HG03103 (cell line): ENCODE results near the gene MRPS10.
"Not testable (repeated sequence)": the region's sequence is repeated elsewhere in the genome, so short reads cannot be mapped to it uniquely, and the experiment has no call there.

Experiments
- ATAC-seq: cut with Tn5 transposase; IDR thresholded peaks from one replicate; pipeline ENCODE4 v1.9.1; 2021; ENCODE audit warnings: low read depth; ENCODE audit not compliant: unreplicated experiment

The MRPS10 gene

DNA sequence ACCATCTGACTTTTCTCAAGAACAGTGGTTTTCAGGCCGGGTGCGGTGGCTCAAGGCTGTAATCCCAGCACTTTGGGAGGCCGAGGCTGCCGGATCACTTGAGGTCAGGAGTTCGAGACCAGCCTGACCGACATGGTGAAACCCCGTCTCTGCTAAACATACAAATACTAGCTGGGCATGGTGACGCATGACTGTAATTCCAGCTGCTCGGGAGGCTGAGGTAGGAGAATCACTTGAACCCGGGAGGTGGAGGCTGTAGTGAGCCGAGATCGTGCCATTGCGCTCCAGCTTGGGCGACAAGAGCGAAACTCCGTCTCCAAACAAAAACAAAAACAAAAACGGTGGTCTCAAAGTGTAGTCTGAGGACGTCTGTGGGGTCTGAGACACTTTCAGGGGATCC, 1.2 kb downstream of the MRPS10 start:
- not testable (repeated sequence) for ATAC-seq

DNA sequence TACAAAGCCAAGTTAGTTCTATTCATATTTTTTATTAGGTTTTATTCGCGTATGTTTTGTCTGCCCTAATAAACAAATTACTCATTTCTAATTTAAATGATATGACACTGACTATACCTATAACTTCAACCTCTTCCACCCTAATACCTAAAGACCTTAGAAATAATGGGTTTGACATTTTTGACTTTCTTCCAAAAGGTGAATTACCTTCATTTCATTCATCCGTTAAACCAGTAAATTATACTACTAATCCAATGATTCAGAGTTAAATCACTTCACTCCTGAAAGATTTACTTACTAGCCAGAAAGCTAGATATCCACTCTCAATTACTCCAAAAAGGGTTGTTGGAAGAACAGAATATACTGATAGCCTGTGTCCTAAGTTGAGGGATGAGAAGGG, 5.2 kb downstream of the MRPS10 start:
- ATAC-seq: no peak

DNA sequence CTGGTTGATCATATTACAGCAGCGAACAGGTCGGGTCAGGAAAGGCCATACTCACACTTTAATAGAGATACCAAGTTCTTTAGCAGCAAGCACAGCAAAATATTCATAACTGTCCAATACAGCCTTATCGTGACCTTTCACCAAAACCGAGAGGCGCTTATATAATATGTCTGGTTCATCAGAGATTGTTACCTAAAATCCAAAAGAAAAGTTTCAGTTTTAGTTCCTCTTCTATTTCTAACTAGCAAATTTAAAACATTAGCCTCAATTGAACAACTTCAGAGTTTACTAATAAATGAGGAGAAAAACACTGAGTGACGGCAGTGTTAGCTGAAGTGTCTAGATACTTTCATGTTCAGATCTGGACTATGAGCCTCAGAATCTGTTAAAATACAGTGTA, 5.9 kb downstream of the MRPS10 start:
- ATAC-seq: no peak

DNA sequence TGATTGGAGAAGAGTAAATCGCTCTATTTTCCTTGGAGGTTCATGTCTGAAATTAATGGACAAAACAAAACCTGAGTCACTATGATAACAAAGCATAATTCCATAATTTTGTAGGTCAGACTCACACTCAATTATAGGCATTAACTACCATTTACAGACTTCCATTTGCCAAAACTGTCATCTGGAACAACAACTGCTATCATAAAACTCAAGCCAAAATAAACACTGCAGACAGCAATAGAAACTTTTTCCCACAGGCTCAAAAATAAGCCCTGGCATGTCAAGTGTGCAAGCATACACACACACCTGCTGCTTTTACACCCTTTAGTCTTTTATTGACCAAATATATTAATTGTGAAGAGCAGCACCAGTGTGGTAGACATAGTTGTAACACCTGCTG, 7.1 kb downstream of the MRPS10 start:
- no peak for ATAC-seq

DNA sequence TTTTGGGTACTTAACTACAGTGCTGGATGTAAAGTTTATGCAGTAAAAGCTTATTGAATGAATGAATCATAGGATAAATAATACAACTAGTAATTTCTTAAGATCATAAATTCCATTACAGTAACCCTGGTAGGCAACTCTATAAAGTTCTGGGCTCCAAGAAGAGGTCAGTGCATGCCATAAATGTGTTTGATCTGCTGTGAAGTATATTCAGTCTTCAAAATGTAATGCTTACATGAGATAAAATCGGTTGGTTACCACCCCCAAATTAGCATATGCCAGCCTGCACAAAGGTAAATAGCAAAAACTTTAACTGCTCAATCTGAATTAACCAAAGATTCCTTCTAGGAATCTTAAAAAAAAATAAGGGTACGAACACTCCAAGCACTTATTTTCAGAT, 10.1 kb downstream of the MRPS10 start:
- ATAC-seq: not testable (repeated sequence)

DNA sequence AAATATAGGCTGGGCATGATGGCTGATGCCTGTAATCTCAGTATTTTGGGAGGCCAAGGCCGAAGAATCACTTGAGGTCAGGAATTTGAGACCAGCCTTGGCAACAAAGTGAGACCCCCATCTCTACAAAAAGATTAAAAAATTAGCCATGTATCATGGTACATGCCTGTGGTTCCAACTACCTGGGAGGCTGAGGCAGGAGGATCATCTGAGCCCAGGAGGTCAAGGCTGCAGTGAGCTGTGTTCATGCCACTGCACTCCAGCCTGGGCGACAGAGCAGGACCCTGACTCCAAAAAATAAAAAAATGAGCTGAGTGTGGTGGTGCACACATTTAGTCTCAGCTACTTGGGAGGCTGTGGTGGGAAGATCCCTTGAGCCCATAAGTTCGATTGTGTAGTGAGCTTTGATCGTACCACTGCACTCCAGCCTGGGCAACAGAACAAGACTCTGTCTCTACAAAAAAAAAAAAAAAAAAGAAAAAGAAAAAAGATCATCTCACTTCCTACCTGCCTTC, 12.8 kb downstream of the MRPS10 start:
- no peak for ATAC-seq

DNA sequence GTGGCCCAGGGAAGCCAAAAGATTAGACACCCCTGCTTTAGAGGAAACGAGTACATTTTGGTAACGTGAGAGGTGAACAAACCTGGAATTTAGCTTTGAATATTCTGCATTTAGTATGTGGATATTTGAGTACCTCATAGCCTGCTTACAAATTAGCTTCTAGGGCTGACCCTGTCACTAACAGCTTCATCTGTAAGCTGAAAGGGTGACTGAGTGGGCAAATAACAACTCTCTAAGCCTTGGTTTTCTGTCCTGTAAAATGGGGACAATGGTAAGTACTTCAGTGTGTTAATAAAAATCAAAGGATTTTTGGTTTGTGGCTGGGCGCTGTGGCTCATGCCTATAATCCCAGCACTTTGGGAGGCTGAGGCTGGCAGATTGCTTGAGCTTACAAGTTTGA, 14.5 kb downstream of the MRPS10 start:
- no peak for ATAC-seq

DNA sequence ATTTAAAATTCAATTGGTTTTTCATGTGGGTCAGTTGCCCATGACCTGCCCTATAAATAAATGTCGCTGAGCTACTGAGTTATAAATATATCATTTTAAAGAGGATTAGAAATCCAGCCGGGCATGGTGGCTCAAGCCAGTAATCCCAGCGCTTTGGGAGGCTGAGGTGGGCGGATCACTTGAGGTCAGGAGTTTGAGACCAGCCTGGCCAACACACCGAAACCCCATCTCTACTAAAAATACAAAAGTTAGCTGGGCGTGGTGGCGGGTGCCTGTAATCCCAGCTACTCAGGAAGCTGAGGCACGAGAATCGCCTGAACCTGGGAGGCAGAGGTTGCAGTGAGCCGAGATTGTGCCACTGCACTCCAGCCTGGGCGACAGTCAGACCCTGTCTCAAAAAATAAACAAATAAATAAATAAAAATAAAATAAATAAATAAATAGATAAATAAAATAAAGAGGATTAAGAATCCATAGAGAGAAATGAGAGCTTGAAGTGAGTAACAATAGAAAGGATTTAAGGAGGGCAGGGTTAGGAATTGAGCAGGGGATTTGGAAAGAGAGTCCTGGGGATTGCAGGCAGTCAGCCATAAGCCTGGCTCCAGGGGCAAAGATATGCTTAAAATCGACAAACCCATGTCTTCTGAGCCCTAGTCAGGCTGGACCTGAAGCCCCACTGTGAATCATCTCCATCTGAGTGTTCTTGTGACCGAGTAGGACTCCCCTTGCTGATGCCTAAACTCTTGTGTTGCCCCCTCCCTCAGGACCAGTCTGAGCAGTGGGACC, 15.3 kb downstream of the MRPS10 start:
- ATAC-seq: not testable (repeated sequence)

DNA sequence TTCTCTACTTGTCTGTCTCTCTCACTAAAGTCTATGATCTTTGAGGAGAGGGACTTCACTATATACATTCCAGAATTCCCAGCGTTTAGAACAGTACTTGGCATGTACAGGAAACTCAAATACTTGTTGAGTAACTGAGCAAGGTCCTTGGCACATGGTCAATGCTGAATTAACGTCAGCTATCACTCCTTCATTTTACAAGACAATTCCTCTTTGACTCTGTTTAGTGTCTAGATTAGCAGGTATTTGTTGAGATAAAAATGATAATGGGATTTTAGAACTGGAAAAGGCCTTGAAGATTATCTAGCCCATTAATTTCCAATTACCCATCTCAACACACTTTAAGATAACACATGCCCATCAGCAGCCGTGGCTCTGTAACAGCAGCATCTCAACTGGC, 16.3 kb downstream of the MRPS10 start:
- ATAC-seq: no peak

DNA sequence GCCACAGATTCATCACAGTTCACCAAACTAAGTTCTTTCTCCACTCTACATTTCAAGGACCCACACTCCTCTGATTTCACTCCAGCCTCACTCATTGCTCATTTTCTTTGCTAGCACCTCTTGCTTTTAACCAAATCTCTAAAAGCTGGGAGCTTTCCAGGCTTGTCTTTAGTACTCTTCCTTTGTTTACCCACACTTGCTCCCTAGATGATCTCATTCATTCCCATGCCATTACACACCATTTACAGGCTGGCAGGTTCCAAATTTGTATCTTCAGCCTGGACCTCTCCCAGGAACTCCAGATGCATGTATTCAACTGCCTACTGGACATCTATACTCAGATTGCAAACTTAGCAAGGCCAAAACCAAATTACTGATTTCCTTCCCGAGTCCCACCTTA, 17.6 kb downstream of the MRPS10 start:
- ATAC-seq: no peak

DNA sequence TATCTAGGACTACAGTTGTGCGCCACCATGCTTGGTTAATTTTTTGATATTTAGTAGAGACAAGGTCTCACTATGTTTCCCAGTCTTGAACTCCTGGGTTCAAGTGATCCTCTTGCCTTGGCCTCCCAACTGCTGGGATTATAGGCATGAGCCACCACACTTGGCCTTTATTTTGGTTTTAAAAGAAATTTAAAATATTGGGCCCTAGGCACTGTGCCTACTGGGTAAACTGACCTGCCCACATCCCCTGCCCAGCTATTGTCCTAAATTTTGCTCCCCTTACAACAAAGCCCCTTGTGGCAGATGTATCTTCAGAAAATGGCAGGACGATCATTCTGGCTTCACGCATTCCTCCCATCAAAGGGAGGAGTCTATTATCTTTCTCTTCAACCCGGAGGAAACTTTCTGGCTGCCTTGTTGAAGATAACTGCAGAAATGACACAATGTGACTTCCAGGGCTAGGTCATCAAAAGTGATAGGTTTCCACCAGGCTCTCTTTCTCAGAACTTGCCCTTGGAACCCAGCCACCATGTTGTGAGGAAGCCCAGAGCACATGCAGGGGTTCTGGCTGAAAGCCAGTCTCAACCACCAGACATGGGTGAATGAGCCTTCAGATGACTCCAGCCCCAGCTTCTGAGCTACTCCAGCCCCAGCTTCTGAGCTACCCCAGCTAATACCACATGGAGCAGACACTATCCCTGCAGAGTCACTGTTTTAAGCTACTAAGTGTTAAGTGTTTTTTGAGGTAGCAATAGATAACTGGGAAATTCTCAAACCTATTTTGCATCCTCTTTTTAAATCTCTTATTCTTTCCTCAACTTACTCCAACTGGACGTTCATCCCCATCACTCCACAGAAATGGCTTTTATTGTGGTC, 18.3 kb downstream of the MRPS10 start:
- ATAC-seq: no peak

DNA sequence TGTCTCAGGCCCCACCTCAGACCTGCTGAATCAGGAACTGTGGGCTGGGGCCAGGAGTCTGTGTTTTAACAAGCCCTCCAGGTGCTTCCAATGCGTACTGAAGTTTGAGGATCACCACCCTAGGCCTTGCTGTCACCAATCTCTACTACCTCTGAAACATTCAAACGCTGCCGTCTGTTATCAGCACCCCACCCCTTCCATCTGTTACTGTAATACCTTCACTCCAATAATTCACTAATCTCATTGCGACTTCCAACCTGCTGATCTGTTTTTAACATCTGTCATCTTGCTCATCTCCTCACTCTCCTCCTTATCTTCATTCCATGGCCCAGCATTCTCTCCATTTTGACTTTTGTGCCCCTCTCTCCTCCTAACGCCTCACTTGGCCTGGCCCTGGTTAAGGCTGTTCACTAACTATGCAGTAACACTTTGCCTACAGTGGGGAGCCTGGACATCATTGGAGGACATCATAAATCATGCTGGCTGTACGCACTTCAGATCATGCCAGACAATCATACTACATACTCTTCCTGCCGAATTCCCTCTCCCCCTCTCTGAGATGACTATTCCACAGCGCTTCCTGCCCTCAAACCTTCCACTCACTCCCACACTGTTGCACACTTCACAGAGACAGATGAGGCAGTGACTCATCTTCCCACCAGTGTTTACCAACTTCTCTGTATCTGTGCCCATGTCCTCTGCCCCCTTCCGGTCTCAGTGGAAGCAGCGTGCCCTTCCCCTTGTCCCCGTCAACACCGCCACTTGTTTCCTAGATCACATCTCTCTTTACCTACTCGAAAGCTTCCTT, 19.9 kb downstream of the MRPS10 start:
- ATAC-seq: no peak

DNA sequence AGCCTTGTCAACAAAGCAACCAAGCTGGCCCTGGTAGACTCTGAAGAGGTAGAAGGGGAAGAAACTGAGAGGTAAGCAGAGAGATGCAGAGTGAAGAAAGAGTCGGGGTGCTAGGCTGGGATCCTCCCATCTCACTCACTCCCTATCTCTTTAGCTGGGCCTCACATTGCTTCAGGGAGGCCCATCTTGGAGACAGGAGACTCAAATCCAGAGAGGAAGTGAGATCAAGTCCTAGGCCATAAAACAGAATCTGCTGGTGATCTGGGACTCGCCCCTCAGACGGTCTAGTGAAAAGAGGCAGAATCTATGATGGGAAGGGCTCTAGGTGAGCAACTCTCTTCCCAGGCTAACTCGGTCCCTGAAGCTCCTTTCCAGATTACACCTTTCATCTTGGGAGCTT, 22.2 kb downstream of the MRPS10 start:
- ATAC-seq: no peak

DNA sequence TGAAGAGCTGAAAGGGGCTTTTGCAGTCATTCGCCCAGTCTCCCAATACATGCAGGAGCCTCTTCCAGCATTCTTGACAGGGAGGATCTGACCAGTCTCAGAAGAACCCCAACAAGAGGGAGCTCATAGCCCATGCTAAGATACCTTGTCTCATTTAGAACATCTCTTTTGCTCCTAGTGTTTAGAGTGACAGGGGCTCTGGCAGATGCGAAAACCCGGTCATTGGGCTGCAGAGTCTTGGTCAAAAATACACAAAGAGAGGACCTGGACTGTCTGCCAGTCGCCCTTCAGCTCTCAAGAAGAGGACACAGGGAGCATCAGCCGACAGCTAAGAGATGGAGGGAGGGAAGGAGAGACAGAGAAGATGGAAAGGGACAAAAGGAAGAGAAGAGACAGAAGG, 23.6 kb downstream of the MRPS10 start:
- ATAC-seq: no peak

DNA sequence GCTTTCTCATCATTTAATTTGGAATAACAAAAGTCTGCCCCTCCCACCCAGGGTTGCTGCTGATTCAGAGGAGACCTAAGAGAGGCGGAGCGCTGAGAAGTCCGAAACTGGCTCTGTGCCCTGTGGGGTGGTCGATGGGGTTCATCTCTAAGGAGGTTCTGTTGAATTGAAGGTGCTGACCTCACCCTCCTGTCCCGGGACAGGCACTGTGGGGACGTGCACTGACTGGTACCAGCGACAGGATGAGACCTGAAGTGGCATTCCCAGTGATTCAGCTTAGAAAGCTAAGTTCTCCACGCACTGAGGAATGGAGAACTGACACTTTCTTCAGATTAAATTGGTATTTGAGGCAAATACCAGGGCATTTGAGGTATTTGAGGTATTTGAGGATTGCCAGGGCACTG, 24.2 kb downstream of the MRPS10 start:
- ATAC-seq: no peak

DNA sequence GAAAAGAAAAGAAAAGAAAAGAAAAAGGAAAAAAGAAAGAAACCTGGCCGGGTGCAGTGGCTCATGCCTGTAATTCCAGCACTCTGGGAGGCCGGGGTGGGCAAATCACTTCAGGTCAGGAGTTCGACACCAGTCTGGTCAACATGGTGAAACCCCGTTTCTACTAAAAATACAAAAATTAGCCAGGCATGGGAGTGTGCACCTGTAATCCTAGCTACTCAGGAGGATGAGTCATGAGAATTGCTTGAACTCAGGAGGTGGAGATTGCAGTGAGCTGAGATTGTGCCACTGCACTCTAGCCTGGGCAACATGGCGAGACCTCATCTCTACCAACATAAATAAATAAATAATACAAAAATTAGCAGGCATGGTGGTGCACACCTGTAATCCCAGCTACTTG, 25.3 kb downstream of the MRPS10 start:
- not testable (repeated sequence) for ATAC-seq

DNA sequence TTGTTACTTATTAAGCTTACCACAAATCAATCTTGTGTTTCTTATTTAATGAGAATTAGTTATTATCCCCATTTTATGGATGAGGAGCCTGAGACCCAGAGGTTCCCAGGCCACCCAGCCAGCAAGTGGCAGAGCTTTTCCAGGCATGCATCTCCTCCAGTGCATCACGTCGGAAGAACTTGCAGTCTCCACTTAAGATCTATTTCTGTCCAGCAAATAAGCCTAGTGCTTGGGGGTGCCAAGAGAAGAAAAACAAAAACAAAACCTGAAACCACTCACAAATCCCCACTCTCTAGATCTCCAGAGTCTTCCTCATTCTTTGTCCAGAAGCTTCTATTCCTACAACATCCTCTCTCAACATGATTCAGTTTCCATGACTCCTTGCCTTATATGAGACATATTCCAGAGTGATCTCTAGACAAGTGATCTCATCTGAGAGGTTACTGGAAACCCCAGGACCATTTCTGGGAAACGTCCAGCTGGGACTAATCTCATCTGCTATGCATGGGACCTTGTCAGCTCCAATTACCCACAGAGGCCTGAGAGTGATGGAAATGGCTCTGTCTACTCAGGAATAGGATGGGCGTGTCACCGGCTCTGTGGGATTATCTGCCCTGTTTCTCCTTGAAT, 27.0 kb downstream of the MRPS10 start:
- no peak for ATAC-seq

DNA sequence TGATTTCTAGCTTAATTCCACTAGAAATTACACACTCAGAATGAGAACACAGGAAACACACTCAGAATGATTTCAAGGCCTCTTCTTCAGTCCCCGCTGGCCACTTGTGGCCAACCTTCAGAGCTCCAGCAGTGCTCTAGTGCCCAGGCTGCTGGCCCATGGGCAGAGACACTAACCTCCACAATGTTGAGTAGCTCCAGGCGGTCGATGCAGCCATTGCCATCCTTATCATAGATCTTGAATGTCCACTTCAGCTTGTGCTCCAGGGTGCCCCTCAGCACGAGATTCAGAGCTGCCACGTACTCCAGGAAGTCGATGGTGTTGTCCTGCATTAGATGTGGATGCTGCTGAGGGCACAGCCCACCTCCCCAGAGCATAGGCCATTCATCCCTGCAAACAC, 29.3 kb downstream of the MRPS10 start:
- ATAC-seq: no peak

DNA sequence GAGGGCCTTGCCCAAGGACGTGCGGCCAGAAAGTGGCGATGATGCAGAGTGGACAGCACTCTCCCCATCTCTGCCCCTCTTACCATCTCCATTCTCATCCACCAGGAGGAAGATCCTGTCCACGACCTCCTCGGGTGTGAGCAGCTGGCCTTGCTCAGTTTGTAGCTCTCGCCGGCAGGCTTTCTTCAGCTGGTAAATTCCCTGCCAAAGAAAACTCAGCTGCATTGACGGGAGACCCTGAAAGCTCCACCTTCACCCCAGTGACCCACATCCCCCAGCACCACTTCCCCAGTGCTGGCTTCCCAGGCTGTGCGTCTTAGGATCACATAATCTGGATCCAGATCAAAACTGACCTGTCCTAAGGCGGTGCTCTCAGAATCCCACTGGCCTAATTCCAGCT, 32.1 kb downstream of the MRPS10 start:
- ATAC-seq: no peak

DNA sequence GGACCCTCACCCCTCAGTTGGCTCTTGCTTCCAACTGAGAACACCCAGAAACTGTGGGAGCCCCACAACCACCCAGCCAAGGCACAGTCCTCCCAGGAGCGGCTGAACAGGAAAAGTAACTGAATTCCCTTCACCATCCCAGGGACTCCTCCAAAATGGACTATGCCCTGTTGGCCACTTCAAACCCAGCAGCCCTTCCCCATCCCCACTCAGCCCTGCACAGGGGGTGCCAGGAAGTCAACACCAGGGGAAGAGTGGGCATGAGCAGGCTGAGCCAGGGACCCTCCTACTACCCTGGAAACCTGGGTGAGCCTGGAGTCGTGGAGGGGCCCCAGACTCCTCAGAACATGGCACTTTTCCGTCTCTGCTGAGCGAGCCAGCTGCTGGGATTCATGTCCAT, 33.2 kb downstream of the MRPS10 start:
- ATAC-seq: no peak
